PC-9 (cell line): ENCODE data around the gene EDA. TPM values are rescaled to one million over a fixed set of nuclear protein-coding genes. Genes with fewer than 3 reads are reported as not detected.

Experiments
- BruUV-seq: library from RNA; stranded (reverse); fragments of 400-500 nt; replicated peaks from 2 replicates; lab custom pipeline; 2021; lab: Mats Ljungman, UMichigan
- CTCF ChIA-PET: fragments of 300-600 bp; sonication (Branson Sonifier 250); formaldehyde crosslinking; loops from one replicate; lab custom pipeline; 2022; ENCODE audit warnings: antibody characterized with exemption; lab: Charles Lee
- POLR2A ChIA-PET: fragments of 300-600 bp; sonication (Branson Sonifier 250); formaldehyde crosslinking; loops from one replicate; lab custom pipeline; 2022; ENCODE audit warnings: antibody characterized with exemption; ENCODE audit not compliant: unreplicated experiment; lab: Charles Lee
- DNase-seq, 2 experiments: peaks; one replicate each; pipeline versions ENCODE4 v3.0.0 to v3.0.0-alpha.2; 2015 to 2022; ENCODE audit warnings: mixed read lengths in 1 of 2
- H2AFZ ChIP-seq: fragments of 200-600 bp; sonication (generic); 2 replicates; pipeline ENCODE4 v1.8.1; 2017; ENCODE audit warnings: antibody characterized with exemption
- H3F3A ChIP-seq: fragments of 200-600 bp; sonication (generic); 2 replicates; pipeline ENCODE4 v1.8.1; 2017; ENCODE audit warnings: antibody characterized with exemption, mild to moderate bottlenecking, low read depth; ENCODE audit not compliant: insufficient read depth
- H3K27ac ChIP-seq: fragments of 200-600 bp; sonication (generic); 2 replicates; pipeline ENCODE4 v1.6.1; 2016; ENCODE audit warnings: mixed run types
- H3K27me3 ChIP-seq: fragments of 200-600 bp; sonication (generic); 2 replicates; pipeline ENCODE4 v1.6.1; 2016; ENCODE audit warnings: low read depth, mixed run types; ENCODE audit not compliant: insufficient read depth
- H3K36me3 ChIP-seq: fragments of 200-600 bp; sonication (generic); 2 replicates; pipeline ENCODE4 v1.6.1; 2016; ENCODE audit warnings: low read depth, mixed run types
- H3K4me1 ChIP-seq: fragments of 200-600 bp; sonication (generic); replicated peaks from 2 replicates; pipeline ENCODE4 v1.6.1; 2016; ENCODE audit warnings: mixed run types; ENCODE audit not compliant: insufficient read depth
- H3K4me2 ChIP-seq: fragments of 200-600 bp; sonication (generic); 2 replicates; pipeline ENCODE4 v1.6.1; 2017; ENCODE audit warnings: mixed run types
- H3K4me3 ChIP-seq: fragments of 200-600 bp; sonication (generic); 2 replicates; pipeline ENCODE4 v1.6.1; 2016; ENCODE audit warnings: mixed run types
- H3K79me2 ChIP-seq: fragments of 200-600 bp; sonication (generic); 2 replicates; pipeline ENCODE4 v1.6.1; 2017; ENCODE audit warnings: low read depth, mixed run types
- H3K9me2 ChIP-seq: fragments of 200-600 bp; sonication (generic); 2 replicates; pipeline ENCODE4 v1.8.1; 2017; ENCODE audit warnings: mild to moderate bottlenecking; ENCODE audit not compliant: insufficient read depth
- H3K9me3 ChIP-seq: fragments of 200-600 bp; sonication (generic); 2 replicates; pipeline ENCODE4 v1.8.1; 2016; ENCODE audit warnings: low read depth; ENCODE audit not compliant: insufficient read depth
- H4K20me1 ChIP-seq: fragments of 200-600 bp; sonication (generic); 2 replicates; pipeline ENCODE4 v1.8.1; 2017; ENCODE audit not compliant: insufficient read depth
- EZH2 ChIP-seq: fragments of 200-600 bp; sonication (generic); IDR thresholded peaks from 2 replicates; pipeline ENCODE4 v1.8.0; 2017; ENCODE audit warnings: antibody characterized with exemption, low read depth
- intact Hi-C: fragments of 100-400 bp; cut with micrococcal nuclease; formaldehyde crosslinking; loops from one replicate; pipeline ENCODE4 v1.10.0; 2022; ENCODE audit not compliant: unreplicated experiment
- total RNA-seq: library from RNA; stranded (reverse); gene quantifications from 2 replicates; pipeline ENCODE4 v1.2.3, GENCODE V29; 2021
- TF ChIP-seq, protein P1 (sequence below): fragments of 200-600 bp; sonication (generic); conservative IDR thresholded peaks from 2 replicates; pipeline ENCODE4 v1.6.1; 2017; ENCODE audit warnings: mixed run types, antibody characterized with exemption, mild to moderate bottlenecking, moderate library complexity

Gene EDA
- total RNA-seq, 1 experiment from 2014 or later = not detected

DNA sequence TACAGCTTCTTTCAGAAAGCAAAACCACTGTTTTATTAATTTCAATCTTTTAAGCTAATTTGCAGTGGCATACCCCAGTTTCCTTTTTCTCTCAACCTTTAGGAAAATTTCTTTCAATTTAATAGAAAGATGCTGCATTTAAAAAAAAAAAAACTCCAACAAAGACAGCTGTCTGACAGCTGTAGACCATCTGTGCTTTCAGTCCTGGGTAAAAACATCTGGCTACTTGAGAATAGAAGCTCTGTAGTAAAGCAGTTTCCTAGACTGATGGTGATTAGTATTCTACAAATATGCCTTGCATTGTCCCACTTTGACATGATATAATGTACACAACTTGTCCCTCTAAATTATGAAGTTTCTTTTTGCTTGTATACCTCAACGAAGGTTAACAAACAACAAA is 197.8 kb downstream of the EDA start:
- H2AFZ ChIP-seq = no peak overlapping the region
- H4K20me1 ChIP-seq = no peaks in the 10 kb centered on the region
- ChIA-PET CTCF (no interaction called here), POLR2A (no interaction called here)
- H3K4me2 ChIP-seq = no peak overlapping the region
- TF ChIP-seq EZH2 = no peak
- TF ChIP-seq, protein P1, sequence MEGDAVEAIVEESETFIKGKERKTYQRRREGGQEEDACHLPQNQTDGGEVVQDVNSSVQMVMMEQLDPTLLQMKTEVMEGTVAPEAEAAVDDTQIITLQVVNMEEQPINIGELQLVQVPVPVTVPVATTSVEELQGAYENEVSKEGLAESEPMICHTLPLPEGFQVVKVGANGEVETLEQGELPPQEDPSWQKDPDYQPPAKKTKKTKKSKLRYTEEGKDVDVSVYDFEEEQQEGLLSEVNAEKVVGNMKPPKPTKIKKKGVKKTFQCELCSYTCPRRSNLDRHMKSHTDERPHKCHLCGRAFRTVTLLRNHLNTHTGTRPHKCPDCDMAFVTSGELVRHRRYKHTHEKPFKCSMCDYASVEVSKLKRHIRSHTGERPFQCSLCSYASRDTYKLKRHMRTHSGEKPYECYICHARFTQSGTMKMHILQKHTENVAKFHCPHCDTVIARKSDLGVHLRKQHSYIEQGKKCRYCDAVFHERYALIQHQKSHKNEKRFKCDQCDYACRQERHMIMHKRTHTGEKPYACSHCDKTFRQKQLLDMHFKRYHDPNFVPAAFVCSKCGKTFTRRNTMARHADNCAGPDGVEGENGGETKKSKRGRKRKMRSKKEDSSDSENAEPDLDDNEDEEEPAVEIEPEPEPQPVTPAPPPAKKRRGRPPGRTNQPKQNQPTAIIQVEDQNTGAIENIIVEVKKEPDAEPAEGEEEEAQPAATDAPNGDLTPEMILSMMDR = no peak
- BruUV-seq = no TSS peak
- H3K27me3 ChIP-seq = no peaks in the 10 kb centered on the region
- DNase-seq = no peak
- no peaks in the 10 kb centered on the region for H3K79me2 ChIP-seq
- no peaks in the 10 kb centered on the region for H3K36me3 ChIP-seq
- H3K9me3 ChIP-seq = no peaks in the 10 kb centered on the region
- intact Hi-C loops = no loop called here
- H3K27ac ChIP-seq = no peak overlapping the region
- H3K9me2 ChIP-seq = no peaks in the 10 kb centered on the region
- H3F3A ChIP-seq = no peaks in the 10 kb centered on the region
- no peaks in the 10 kb centered on the region for H3K4me1 ChIP-seq
- no peak overlapping the region for H3K4me3 ChIP-seq

DNA sequence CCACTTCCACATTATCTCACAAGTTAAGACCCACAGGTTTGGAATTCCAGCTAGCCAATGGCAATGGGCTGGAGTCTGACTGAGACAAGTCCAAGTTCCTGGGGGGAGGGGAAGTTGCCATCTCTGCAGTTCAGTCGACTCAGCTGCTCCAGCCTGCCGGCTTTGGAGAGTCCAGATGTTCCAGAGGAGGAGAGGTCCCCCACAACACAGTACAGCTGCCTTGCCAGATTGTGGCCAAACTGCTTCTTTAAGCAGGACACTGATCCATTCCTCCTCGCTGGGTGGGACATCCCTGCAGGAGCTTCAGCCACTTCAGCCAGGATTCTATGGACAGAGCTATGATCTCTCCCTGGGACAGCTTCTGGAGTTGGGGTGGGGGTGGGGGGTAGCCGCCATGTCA is 199.2 kb downstream of the EDA start:
- Histone ChIP-seq H2AFZ (no peak overlapping the region), H3K27me3 (no peaks in the 10 kb centered on the region), H3K36me3 (no peaks in the 10 kb centered on the region), H3K4me2 (no peak overlapping the region), H3K9me3 (no peaks in the 10 kb centered on the region), H3K4me3 (no peak overlapping the region), H3K4me1 (no peaks in the 10 kb centered on the region), H4K20me1 (no peaks in the 10 kb centered on the region), H3K79me2 (no peaks in the 10 kb centered on the region), H3K27ac (no peak overlapping the region), H3F3A (no peaks in the 10 kb centered on the region), H3K9me2 (no peaks in the 10 kb centered on the region)
- ChIA-PET CTCF (no interaction called here), POLR2A (no interaction called here)
- no peak for TF ChIP-seq EZH2
- TF ChIP-seq, protein P1 = no peak
- no peak for DNase-seq
- no TSS peak for BruUV-seq
- intact Hi-C loops = no loop called here

DNA sequence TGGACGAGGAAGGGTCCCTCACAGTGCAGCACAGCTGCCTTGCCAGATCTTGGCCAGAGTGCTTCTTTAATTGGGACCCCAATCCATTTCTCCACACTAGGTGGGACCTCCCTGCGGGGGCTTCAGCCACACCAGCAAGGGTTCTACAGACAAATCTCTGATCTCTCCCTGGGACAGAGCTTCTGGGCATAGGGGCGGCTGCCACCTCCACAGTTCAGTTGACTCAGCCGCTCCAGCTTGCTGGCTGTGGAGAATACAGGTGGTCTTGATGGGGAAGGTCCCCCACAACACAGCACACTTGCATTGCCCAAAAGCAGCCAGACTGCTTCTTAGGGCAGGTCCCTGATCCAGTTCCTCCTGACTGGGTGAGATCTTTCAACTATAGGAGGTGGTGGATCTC is 199.6 kb downstream of the EDA start:
- intact Hi-C loops = no loop called here
- no peak for DNase-seq
- Histone ChIP-seq H3K27me3 (no peaks in the 10 kb centered on the region), H4K20me1 (no peaks in the 10 kb centered on the region), H3F3A (no peaks in the 10 kb centered on the region), H3K27ac (no peak overlapping the region), H3K9me2 (no peaks in the 10 kb centered on the region), H3K4me1 (no peaks in the 10 kb centered on the region), H3K9me3 (no peaks in the 10 kb centered on the region), H2AFZ (no peak overlapping the region), H3K4me2 (no peak overlapping the region), H3K79me2 (no peaks in the 10 kb centered on the region), H3K4me3 (no peak overlapping the region), H3K36me3 (no peaks in the 10 kb centered on the region)
- POLR2A ChIA-PET = no interaction called here
- BruUV-seq = no TSS peak
- CTCF ChIA-PET = no interaction called here
- TF ChIP-seq EZH2 = no peak
- TF ChIP-seq, protein P1 = no peak
